H1 (cell line): ENCODE measurements around the gene FAM120A. TPM values are rescaled to one million over a fixed set of nuclear protein-coding genes. Genes with fewer than 3 reads are reported as not detected.
A peak's percentile ranks its signal among the peaks of the same experiment; 100 is the strongest.

ENCODE experiments used
- CTCF ChIA-PET: fragments of 300-600 bp; sonication (Branson Sonifier 250); formaldehyde crosslinking; loops from one replicate; lab custom pipeline; 2021; ENCODE audit not compliant: partially characterized antibody; lab: Charles Lee
- POLR2A ChIA-PET: fragments of 300-600 bp; sonication (Branson Sonifier 250); formaldehyde crosslinking; loops from one replicate; lab custom pipeline; 2021; ENCODE audit warnings: inconsistent platforms; ENCODE audit not compliant: partially characterized antibody; lab: Charles Lee
- DNase-seq, 2 experiments: peaks; one replicate each; pipeline versions ENCODE4 v3.0.0 to v3.0.0-alpha.2; 2010 to 2022; ENCODE audit warnings: low spot score in 2 of 2, low read depth in 1 of 2, mixed read lengths in 1 of 2
- FAIRE-seq: peaks from 2 replicates; lab custom pipeline; 2011; peaks lifted over from hg19 to GRCh38; lab: Jason Lieb, UNC
- H2AFZ ChIP-seq: 2 replicates; pipeline ENCODE4 v1.8.1; 2012; ENCODE audit warnings: low read length, inconsistent platforms
- H2AK5ac ChIP-seq: 2 replicates; pipeline ENCODE4 v1.6.1; 2013; ENCODE audit warnings: low read depth, low read length
- H2BK120ac ChIP-seq: replicated peaks from 2 replicates; pipeline ENCODE3; 2013; ENCODE audit warnings: low read depth, low read length, inconsistent platforms
- H2BK12ac ChIP-seq: 2 replicates; pipeline ENCODE4 v1.6.1; 2013; ENCODE audit warnings: low read depth, low read length
- H2BK15ac ChIP-seq: 2 replicates; pipeline ENCODE4 v1.6.1; 2013; ENCODE audit warnings: low read length
- H2BK20ac ChIP-seq: 2 replicates; pipeline ENCODE4 v1.6.1; 2013; ENCODE audit warnings: low read length
- H2BK5ac ChIP-seq: 2 replicates; pipeline ENCODE4 v1.6.1; 2013; ENCODE audit warnings: low read depth, low read length
- H3K14ac ChIP-seq: 2 replicates; pipeline ENCODE4 v1.6.1; 2013; ENCODE audit warnings: inconsistent platforms; ENCODE audit not compliant: insufficient read length
- H3K18ac ChIP-seq: 2 replicates; pipeline ENCODE4 v1.6.1; 2013; ENCODE audit warnings: low read length; ENCODE audit errors: extremely low read depth
- H3K23ac ChIP-seq: 2 replicates; pipeline ENCODE4 v1.6.1; 2013; ENCODE audit warnings: inconsistent platforms; ENCODE audit not compliant: insufficient read length
- H3K23me2 ChIP-seq: 2 replicates; pipeline ENCODE4 v1.6.1; 2013; ENCODE audit warnings: low read depth, low read length
- H3K27ac ChIP-seq: 2 replicates; pipeline ENCODE4 v1.6.1; 2011; ENCODE audit warnings: low read depth, low read length, inconsistent platforms
- H3K27me3 ChIP-seq, 4 experiments: replicated peaks in 1 of 4; 1 replicate in 1 of 4; 2 replicates in 3 of 4; pipeline versions ENCODE4 v1.6.1 to v1.8.1; 2011 to 2013; ENCODE audit warnings: low read length in 3 of 4, mild to moderate bottlenecking in 3 of 4, inconsistent platforms in 2 of 4, mixed read lengths in 2 of 4, moderate library complexity in 1 of 4; ENCODE audit not compliant: control insufficient read depth in 3 of 4, insufficient read depth in 3 of 4; ENCODE audit errors: extremely low read depth in 1 of 4
- H3K36me3 ChIP-seq, 4 experiments: 2 replicates each; pipeline versions ENCODE4 v1.6.1 to v1.8.1; 2011 to 2013; ENCODE audit warnings: mild to moderate bottlenecking in 4 of 4, low read length in 3 of 4, moderate library complexity in 2 of 4, control low read depth in 1 of 4, inconsistent platforms in 1 of 4; ENCODE audit not compliant: insufficient read depth in 4 of 4, control insufficient read depth in 2 of 4
- H3K4ac ChIP-seq: replicated peaks from 2 replicates; pipeline ENCODE3; 2013; ENCODE audit warnings: low read length, low read depth, mixed read lengths, inconsistent platforms; ENCODE audit not compliant: insufficient read length
- H3K4me1 ChIP-seq, 4 experiments: replicated peaks in 1 of 4; 1 replicate in 1 of 4; 2 replicates in 3 of 4; pipeline versions ENCODE4 v1.6.1 to v1.8.1; 2011 to 2013; ENCODE audit warnings: low read length in 3 of 4, inconsistent platforms in 2 of 4, mixed read lengths in 1 of 4; ENCODE audit not compliant: insufficient read depth in 4 of 4, control insufficient read depth in 3 of 4
- H3K4me2 ChIP-seq, 2 experiments: 2 replicates each; pipeline versions ENCODE4 v1.6.1 to v1.8.1; 2011 to 2013; ENCODE audit warnings: low read depth in 2 of 2, low read length in 2 of 2, control low read depth in 1 of 2, inconsistent platforms in 1 of 2, mild to moderate bottlenecking in 1 of 2; ENCODE audit not compliant: insufficient read depth in 1 of 2
- H3K4me3 ChIP-seq, 4 experiments: fragments of 200-600, 300-600 bp in 1 of 4; sonication (generic), shearing (Covaris generic), sonication (Bioruptor Twin) in 1 of 4; 2 replicates each; pipeline versions ENCODE4 v1.5.1 to v1.8.1; 2011 to 2016; ENCODE audit warnings: low read length in 4 of 4, low read depth in 3 of 4, control low read depth in 2 of 4, inconsistent platforms in 2 of 4, mild to moderate bottlenecking in 2 of 4, mixed read lengths in 1 of 4, moderate library complexity in 1 of 4; ENCODE audit not compliant: insufficient read depth in 2 of 4; ENCODE audit errors: extremely low read depth in 1 of 4
- H3K56ac ChIP-seq: replicated peaks from 2 replicates; pipeline ENCODE3; 2013; ENCODE audit warnings: low read depth, mild to moderate bottlenecking, mixed read lengths, low read length, inconsistent platforms; ENCODE audit not compliant: insufficient read length
- H3K79me1 ChIP-seq: 2 replicates; pipeline ENCODE4 v1.6.1; 2013; ENCODE audit warnings: low read depth, low read length, control low read depth
- H3K79me2 ChIP-seq, 2 experiments: 2 replicates each; pipeline versions ENCODE4 v1.6.1 to v1.8.1; 2012 to 2013; ENCODE audit warnings: low read length in 2 of 2, mild to moderate bottlenecking in 2 of 2, inconsistent platforms in 1 of 2; ENCODE audit not compliant: insufficient read depth in 2 of 2, control insufficient read depth in 1 of 2
- H3K9ac ChIP-seq, 4 experiments: replicated peaks in 1 of 4; 1 replicate in 1 of 4; 2 replicates in 3 of 4; pipeline versions ENCODE4 v1.6.1 to v1.8.1; 2011 to 2013; ENCODE audit warnings: low read depth in 3 of 4, low read length in 3 of 4, control low read depth in 2 of 4, mild to moderate bottlenecking in 2 of 4, moderate library complexity in 2 of 4, inconsistent platforms in 1 of 4; ENCODE audit errors: extremely low read depth in 1 of 4
- H3K9me3 ChIP-seq, 2 experiments: 2 replicates each; pipeline versions ENCODE4 v1.6.1 to v1.8.1; 2012 to 2013; ENCODE audit warnings: mild to moderate bottlenecking in 2 of 2, moderate library complexity in 2 of 2, control low read depth in 1 of 2, inconsistent platforms in 1 of 2, low read depth in 1 of 2, low read length in 1 of 2, mixed read lengths in 1 of 2; ENCODE audit not compliant: insufficient read depth in 2 of 2
- H4K20me1 ChIP-seq, 2 experiments: replicated peaks in 1 of 2; 2 replicates each; pipeline versions ENCODE3 to v1.8.1; 2011 to 2013; ENCODE audit warnings: inconsistent platforms in 2 of 2, low read length in 2 of 2, mild to moderate bottlenecking in 1 of 2; ENCODE audit not compliant: insufficient read depth in 2 of 2, control insufficient read depth in 1 of 2
- H4K5ac ChIP-seq: 2 replicates; pipeline ENCODE4 v1.6.1; 2013; ENCODE audit warnings: low read length, low read depth, mixed read lengths, inconsistent platforms; ENCODE audit not compliant: insufficient read length
- H4K8ac ChIP-seq: 2 replicates; pipeline ENCODE4 v1.8.0; 2013; ENCODE audit warnings: mild to moderate bottlenecking, moderate library complexity, low read length, inconsistent platforms; ENCODE audit not compliant: insufficient read depth; ENCODE audit errors: extremely low read depth
- H4K91ac ChIP-seq: replicated peaks from 2 replicates; pipeline ENCODE3; 2013; ENCODE audit warnings: low read length, mixed read lengths, inconsistent platforms; ENCODE audit not compliant: insufficient read length
- ASH2L ChIP-seq: fragments of 200-600, 300-600 bp; sonication (generic); IDR thresholded peaks from one replicate; pipeline ENCODE4 v1.7.1; 2017; ENCODE audit warnings: low read length
- CBX5 ChIP-seq: fragments of 300-800, 300-1000 bp; sonication (generic); IDR thresholded peaks from 2 replicates; pipeline ENCODE4 v1.7.1; 2016; ENCODE audit warnings: antibody characterized with exemption, low read length, low read depth
- E2F6 ChIP-seq: IDR thresholded peaks from 2 replicates; pipeline ENCODE4 v1.6.1; 2012; ENCODE audit warnings: inconsistent platforms
- HDAC2 ChIP-seq, 2 experiments: fragments of 300-600 bp in 1 of 2; sonication (generic) in 1 of 2; IDR thresholded peaks; 2 replicates each; pipeline ENCODE4 v1.6.1; 2011 to 2012; ENCODE audit warnings: low read depth in 2 of 2, low read length in 2 of 2, mild to moderate bottlenecking in 2 of 2, moderate library complexity in 2 of 2, borderline replicate concordance in 1 of 2, inconsistent platforms in 1 of 2
- KDM1A ChIP-seq: fragments of 200-600, 300-600 bp; sonication (generic); IDR thresholded peaks from 2 replicates; pipeline ENCODE4 v1.7.1; 2016; ENCODE audit warnings: mild to moderate bottlenecking, low read length, borderline replicate concordance
- POLR2AphosphoS5 ChIP-seq: IDR thresholded peaks from 2 replicates; pipeline ENCODE4 v1.6.1; 2011; ENCODE audit warnings: low read depth, low read length
- RNF2 ChIP-seq: fragments of 200-900, 300-1000 bp; sonication (generic); IDR thresholded peaks from 2 replicates; pipeline ENCODE4 v1.7.1; 2016; ENCODE audit warnings: borderline replicate concordance, low read depth, mild to moderate bottlenecking, antibody characterized with exemption, low read length; ENCODE audit not compliant: poor library complexity, severe bottlenecking; ENCODE audit errors: missing control alignments
- SUZ12 ChIP-seq: fragments of 200-600 bp; sonication (generic); IDR thresholded peaks from 2 replicates; pipeline ENCODE4 v1.6.1; 2012; ENCODE audit warnings: mild to moderate bottlenecking, inconsistent platforms, low read length, moderate library complexity, mixed read lengths
- TCF12 ChIP-seq: IDR thresholded peaks from 2 replicates; pipeline ENCODE4 v1.6.1; 2011; ENCODE audit warnings: low read depth, mild to moderate bottlenecking, low read length
- WGBS, 2 experiments: shearing (Covaris generic) in 1 of 2; methylation state at CpG; one replicate each; pipeline versions ENCODE4 v1.1.6 to v1.1.7; 2013 to 2015; ENCODE audit warnings: low lambda C conversion rate in 2 of 2, mixed read lengths in 2 of 2, inconsistent platforms in 1 of 2, low coverage in 1 of 2, missing lambda C conversion rate in 1 of 2; ENCODE audit not compliant: insufficient replicate concordance in 2 of 2, insufficient coverage in 1 of 2, insufficient read length in 1 of 2; ENCODE audit errors: extremely low coverage in 1 of 2, missing lambda C conversion rate in 1 of 2; 5-methylcytosine and 5-hydroxymethylcytosine counted together
- polyA plus RNA-seq, 7 experiments: library from polyadenylated mRNA; depleted of rRNA in 3 of 7; stranded (reverse) in 5 of 7; unstranded in 2 of 7; fragments of >200 nt in 5 of 7; fragments of 200-250 nt in 2 of 7; gene quantifications; 1 replicate in 5 of 7; 2 replicates in 1 of 7; 4 replicates in 1 of 7; pipeline versions ENCODE4 v1.2.1 to v1.2.3, GENCODE V29; 2011 to 2013; ENCODE audit warnings: missing spikeins in 2 of 7, mixed read lengths in 2 of 7
- total RNA-seq: library from RNA; stranded (reverse); fragmentation: NEBNext Ultra II Directional; extraction: Animal tissue kit (Norgen Biotek cat#: 25700); gene quantifications from 2 replicates; pipeline ENCODE4 v1.2.1, GENCODE V29; 2021

FAM120A gene
- total and polyA plus RNA-seq, 2 of the 8 experiments (the other 6 are each of a cell fraction or from before 2014, with no cell fraction given), result 24.9 to 54.7 TPM

- 17% methylated on average over 61 of the region's 69 CpGs; no CpG with 5 or more reads in 1 of the 2 experiments for WGBS, 2 experiments
- FAIRE-seq, result no peak
- TF ChIP-seq RNF2 (no peak), POLR2AphosphoS5 (peak; percentile 47; the same call in 1 of the 2 replicates), E2F6 (0 out of 2 replicates have a peak, but pooled peaks have one; percentile 6), SUZ12 (peak; percentile 56; the same call in 1 of the 2 replicates), TCF12 (0 out of 2 replicates have a peak, but pooled peaks have one; percentile 12), KDM1A (no peak), HDAC2 (IDR thresholded peaks at IDR 0.05; ENCODE audit: borderline replicate concordance in 1 of 2, low read depth in 2 of 2, low read length in 2 of 2) (peak; percentile 53 to 85; a peak in 2 of 4 replicates), CBX5 (no peak), ASH2L (peak; percentile 65)
Measured at GRCh38 chr9:93566408-93567270, 115.2 kb downstream of the FAM120A start.

More at GRCh38 chr9:93566408-93567270, 115.2 kb downstream of the FAM120A start:
- Histone ChIP-seq H3K27me3 (no peaks in the 10 kb centered on the region), H4K20me1 (peaks cover 0 to 2% of the 10 kb centered on the region in 2 experiments), H2AK5ac (no peak overlapping the region), H3K4ac (no peak overlapping the region), H3K79me2 (no peaks in the 10 kb centered on the region), H2AFZ (no peak overlapping the region), H3K36me3 (peaks cover 8 to 23% (median 13%) of the 10 kb centered on the region in 4 experiments; a peak in 7 of 8 replicates), H3K9ac (peak overlapping the region; percentile 38 to 54 (median 40)), H3K18ac (peak overlapping the region; percentile 91), H2BK120ac (no peak overlapping the region), H3K9me3 (0 out of 4 replicates have a peak, but pooled peaks cover 0 to 4% of the 10 kb centered on the region in 2 experiments), H2BK20ac (no peak overlapping the region), H3K79me1 (no peaks in the 10 kb centered on the region), H3K14ac (no peak overlapping the region), H3K4me2 (peak overlapping the region; percentile 70 to 76), H2BK12ac (no peak overlapping the region), H2BK15ac (no peak overlapping the region), H4K91ac (no peak overlapping the region), H4K8ac (0 out of 2 replicates have a peak overlapping the region, but pooled peaks have one; percentile 41), H4K5ac (peak overlapping the region; percentile 57), H2BK5ac (peak overlapping the region; percentile 41; the same call in 1 of the 2 replicates), H3K23me2 (peaks cover 5% of the 10 kb centered on the region; the same call in 1 of the 2 replicates), H3K4me1 (peaks cover 0 to 8% (median 4%) of the 10 kb centered on the region in 4 experiments; a peak in 3 of 7 replicates), H3K56ac (peak overlapping the region; percentile 28), H3K4me3 (peak overlapping the region; percentile 31 to 65 (median 50)), H3K27ac (no peak overlapping the region), H3K23ac (no peak overlapping the region)
- peak; percentile 77 to 100 for DNase-seq
- POLR2A ChIA-PET, result interaction anchor here (0.8 to 2.3 kb wide), 7 partner anchors 9 to 200 kb away, joined by 3 to 10 read pairs (median 5); partner anchors contain the start of gene PHF2
- CTCF ChIA-PET, result interaction anchor here (0.6 to 2.1 kb wide), 22 partner anchors 10 to 372 kb away, joined by 3 to 11 read pairs (median 4); partner anchors contain the start of gene FAM120AOS
